Body of pancreas (tissue), 4 donors: ENCODE results near the gene SERPINB4. TPM values are rescaled to one million over a fixed set of nuclear protein-coding genes. Genes with fewer than 3 reads are reported as not detected.
"Not testable (repeated sequence)": the region's sequence is repeated elsewhere in the genome, so short reads cannot be mapped to it uniquely, and the experiment has no call there.

Source experiments
- ATAC-seq: fragments of 150-250 bp; one replicate; pipeline ENCODE4 v1.9.1; 2016
- DNase-seq, 4 donors: peaks; one replicate each; pipeline ENCODE4 v3.0.0-alpha.2; 2019
- H3K27ac ChIP-seq, 4 donors: fragments of 200-600 bp; sonication (generic); 1 replicate in 3 of 4; 2 replicates in 1 of 4; pipeline versions ENCODE4 v1.5.1 to v1.6.1; 2016 to 2019; ENCODE audit warnings: mild to moderate bottlenecking in 1 of 4, mixed read lengths in 1 of 4, moderate library complexity in 1 of 4
- H3K27me3 ChIP-seq, 2 donors: fragments of 200-600 bp; sonication (generic); one replicate each; pipeline ENCODE4 v1.6.0; 2016; ENCODE audit warnings: mild to moderate bottlenecking in 1 of 2
- H3K36me3 ChIP-seq, 2 donors: fragments of 200-600 bp; sonication (generic); replicated peaks in 1 of 2; 2 replicates each; pipeline ENCODE4 v1.5.1; 2016; ENCODE audit warnings: low read depth in 2 of 2; ENCODE audit not compliant: insufficient read depth in 1 of 2
- H3K4me1 ChIP-seq: fragments of 200-600 bp; sonication (generic); one replicate; pipeline ENCODE4 v1.6.0; 2016
- H3K4me3 ChIP-seq, 2 donors: fragments of 200-600 bp; sonication (generic); 1 replicate in 1 of 2; 2 replicates in 1 of 2; pipeline ENCODE4 v1.5.1; 2016 to 2019
- H3K9me3 ChIP-seq, 3 donors: fragments of 200-600 bp; sonication (generic); 1 replicate in 2 of 3; 2 replicates in 1 of 3; pipeline ENCODE4 v1.5.1; 2016
- CTCF ChIP-seq, 7 experiments: fragments of 450-650 bp in 4 of 7; fragments of 200-600 bp in 3 of 7; sonication (generic) in 3 of 7; IDR thresholded peaks; one replicate each; pipeline ENCODE4 v1.5.1; 2016 to 2019; ENCODE audit warnings: antibody characterized with exemption in 7 of 7
- POLR2A ChIP-seq, 3 donors: fragments of 450-650 bp; IDR thresholded peaks; one replicate each; pipeline ENCODE4 v1.6.1; 2016; ENCODE audit warnings: antibody characterized with exemption in 3 of 3, mild to moderate bottlenecking in 2 of 3
- WGBS, 2 donors: methylation state at CpG; one replicate each; pipeline ENCODE4 v1.1.5; 2017; 5-methylcytosine and 5-hydroxymethylcytosine counted together
- intact Hi-C: fragments of 100-400 bp; cut with DNase I; formaldehyde crosslinking; loops from one replicate; pipeline ENCODE4 v1.15.1; 2023
- total RNA-seq, 2 donors: library from RNA; depleted of rRNA; stranded (reverse); fragments of >200 nt; gene quantifications; one replicate each; pipeline ENCODE4 v1.1.0, GENCODE V29; 2016

The SERPINB4 gene
- total RNA-seq, 2 donors from 2014 or later, result not detected

- intact Hi-C loops, result no loop called here
- ATAC-seq, result no peak
These were observed 32.7 kb upstream of the SERPINB4 start for GRCh38 chr18:63676526-63677323.

GRCh38 chr18:63664571-63664970 lies 20.5 kb upstream of the SERPINB4 start:
- intact Hi-C loops, result no loop called here
- no peaks in the 10 kb centered on the region for H3K4me1 ChIP-seq
- H3K9me3 ChIP-seq, result no peaks in the 10 kb centered on the region
- H3K27me3 ChIP-seq, result no peaks in the 10 kb centered on the region
- H3K4me3 ChIP-seq, result no peak overlapping the region
- WGBS, 2 donors, result 91 to 94% methylated on average over 1 of the region's 1 CpG
- DNase-seq (no peak), ATAC-seq (no peak)
- H3K36me3 ChIP-seq, result no peaks in the 10 kb centered on the region
- no peak overlapping the region for H3K27ac ChIP-seq
- no peak for TF ChIP-seq CTCF (IDR thresholded peaks at IDR 0.05)
- no peak for TF ChIP-seq POLR2A (IDR thresholded peaks at IDR 0.05)

More at GRCh38 chr18:63676526-63677323, 32.7 kb upstream of the SERPINB4 start:
- H3K27ac ChIP-seq, result no peak overlapping the region
- peak in 2 of 4 donors; percentile 6 to 26 for DNase-seq
- no peaks in the 10 kb centered on the region for H3K27me3 ChIP-seq
- peaks cover 6% of the 10 kb centered on the region for H3K4me1 ChIP-seq
- no peaks in the 10 kb centered on the region for H3K36me3 ChIP-seq
- H3K4me3 ChIP-seq, result no peak overlapping the region
- TF ChIP-seq CTCF (IDR thresholded peaks at IDR 0.05), result peak in 4 of 7 experiments; percentile 10 to 36 (median 21)
- no peak for TF ChIP-seq POLR2A (IDR thresholded peaks at IDR 0.05)
- no peaks in the 10 kb centered on the region for H3K9me3 ChIP-seq
- WGBS, 2 donors, result 14 to 16% methylated on average over 5 of the region's 5 CpGs

GRCh38 chr18:63661750-63662149 lies 17.7 kb upstream of the SERPINB4 start, which contains the start of gene SERPINB3:
Gene SERPINB3 (minus strand): TSS chr18:63661893. CDS start chr18:63661216, 677 bp downstream.
- H3K27ac ChIP-seq, intact Hi-C loops, ATAC-seq, H3K4me1 ChIP-seq, H3K27me3 ChIP-seq, H3K36me3 ChIP-seq, H3K4me3 ChIP-seq, H3K9me3 ChIP-seq, DNase-seq: not testable (repeated sequence)
- WGBS, 2 donors, result 58 to 69% methylated on average over 2 of the region's 3 CpGs

GRCh38 chr18:63658920-63659319 lies 14.9 kb upstream of the SERPINB4 start:
- H3K4me3 ChIP-seq, H3K27me3 ChIP-seq, DNase-seq, ATAC-seq, H3K4me1 ChIP-seq, intact Hi-C loops, H3K27ac ChIP-seq, H3K9me3 ChIP-seq, H3K36me3 ChIP-seq: not testable (repeated sequence)
- WGBS, 2 donors, result 73 to 79% methylated on average over 4 of the region's 4 CpGs

- H3K27ac ChIP-seq, result not testable (repeated sequence)
These were observed 6.2 kb upstream of the SERPINB4 start for GRCh38 chr18:63650271-63650670.

GRCh38 chr18:63648241-63648640 lies 4.2 kb upstream of the SERPINB4 start:
- TF ChIP-seq POLR2A (IDR thresholded peaks at IDR 0.05) (no peak), CTCF (IDR thresholded peaks at IDR 0.05) (no peak)
- WGBS, 2 donors, result 54 to 58% methylated on average over 7 of the region's 7 CpGs
- no peaks in the 10 kb centered on the region for H3K9me3 ChIP-seq
- H3K27ac ChIP-seq, result no peak overlapping the region
- H3K27me3 ChIP-seq, result no peaks in the 10 kb centered on the region
- no peaks in the 10 kb centered on the region for H3K4me1 ChIP-seq
- DNase-seq (no peak), ATAC-seq (no peak)
- H3K36me3 ChIP-seq, result no peaks in the 10 kb centered on the region
- intact Hi-C loops, result no loop called here
- no peak overlapping the region for H3K4me3 ChIP-seq

More at GRCh38 chr18:63650271-63650670, 6.2 kb upstream of the SERPINB4 start:
- H3K4me1 ChIP-seq, intact Hi-C loops, DNase-seq, H3K36me3 ChIP-seq, H3K9me3 ChIP-seq, H3K4me3 ChIP-seq, ATAC-seq, H3K27me3 ChIP-seq: not testable (repeated sequence)
- WGBS, 2 donors, result 38 to 75% methylated on average over 3 of the region's 3 CpGs
